HG03354 (cell line): ENCODE data around the gene TBCEL.
A peak's percentile ranks its signal among the peaks of the same experiment; 100 is the strongest.

Source experiments
- ATAC-seq: cut with Tn5 transposase; IDR thresholded peaks from one replicate; pipeline ENCODE4 v1.9.1; 2021; ENCODE audit warnings: mild to moderate bottlenecking; ENCODE audit not compliant: unreplicated experiment, poor library complexity, severe bottlenecking

The TBCEL gene

GRCh38 chr11:121055076-121055475, 31.2 kb downstream of the TBCEL start:
- ATAC-seq, result no peak

GRCh38 chr11:121057922-121058321, 34.0 kb downstream of the TBCEL start:
- ATAC-seq, result no peak

- ATAC-seq, result no peak
Observed at GRCh38 chr11:121058941-121059340, 35.0 kb downstream of the TBCEL start.

- peak; percentile 100 for ATAC-seq
Observed at GRCh38 chr11:121059605-121060004, 35.7 kb downstream of the TBCEL start.

- no peak for ATAC-seq
Observed at GRCh38 chr11:121063728-121064127, 39.8 kb downstream of the TBCEL start.

- no peak for ATAC-seq
Observed at GRCh38 chr11:121066623-121067022, 42.7 kb downstream of the TBCEL start.

- ATAC-seq, result no peak
Observed at GRCh38 chr11:121067026-121067425, 43.1 kb downstream of the TBCEL start.

- no peak for ATAC-seq
Observed at GRCh38 chr11:121067453-121067852, 43.6 kb downstream of the TBCEL start.

GRCh38 chr11:121067962-121068647, 44.2 kb downstream of the TBCEL start:
- ATAC-seq, result no peak

GRCh38 chr11:121068787-121069186, 44.9 kb downstream of the TBCEL start:
- no peak for ATAC-seq

GRCh38 chr11:121070951-121071845, 47.3 kb downstream of the TBCEL start:
- ATAC-seq, result no peak

- no peak for ATAC-seq
Observed at GRCh38 chr11:121071846-121072450, 48.0 kb downstream of the TBCEL start.

GRCh38 chr11:121081321-121081720, 57.4 kb downstream of the TBCEL start:
- no peak for ATAC-seq

- no peak for ATAC-seq
Observed at GRCh38 chr11:121082219-121082618, 58.3 kb downstream of the TBCEL start.

- ATAC-seq, result no peak
Observed at GRCh38 chr11:121082670-121083069, 58.8 kb downstream of the TBCEL start.

GRCh38 chr11:121086866-121087265, 63.0 kb downstream of the TBCEL start:
- ATAC-seq, result no peak

- no peak for ATAC-seq
Observed at GRCh38 chr11:121089566-121089965, 65.7 kb downstream of the TBCEL start.

- ATAC-seq, result no peak
Observed at GRCh38 chr11:121090145-121090721, 66.3 kb downstream of the TBCEL start.

- ATAC-seq, result no peak
Observed at GRCh38 chr11:121091492-121092152, 67.7 kb downstream of the TBCEL start.

GRCh38 chr11:121095561-121095960, 71.7 kb downstream of the TBCEL start:
- ATAC-seq, result no peak
